WTC11 (cell line): ENCODE results near the gene PHB1. TPM values are rescaled to one million over a fixed set of nuclear protein-coding genes. Genes with fewer than 3 reads are reported as not detected.

Source experiments
- ATAC-seq: fragments of 200-7000 bp; cut with Tn5 transposase; 2 replicates; pipeline ENCODE4 v1.10.0; 2021; ENCODE audit warnings: mild to moderate bottlenecking, moderate library complexity
- Bru-seq: library from RNA; stranded (reverse); fragments of 400-500 nt; gene quantifications from one replicate; lab custom pipeline; 2021; lab: Mats Ljungman, UMichigan
- CTCF ChIA-PET: fragments of 300-600 bp; sonication (Branson Sonifier 250); formaldehyde crosslinking; loops from one replicate; lab custom pipeline; 2021; ENCODE audit warnings: antibody characterized with exemption; lab: Charles Lee
- POLR2A ChIA-PET: fragments of 350-600 bp; sonication (Branson Sonifier 250); formaldehyde crosslinking; loops from one replicate; lab custom pipeline; 2021; ENCODE audit warnings: antibody characterized with exemption; lab: Charles Lee
- DNase-seq: peaks from one replicate; pipeline ENCODE4 v3.0.0; 2021; ENCODE audit warnings: low spot score
- H3K27ac Mint-ChIP-seq: 2 replicates; pipeline ENCODE4 v1.8.0; 2021; ENCODE audit warnings: mixed read lengths
- H3K27me3 Mint-ChIP-seq: 2 replicates; pipeline ENCODE4 v1.8.0; 2021; ENCODE audit warnings: low read depth, mild to moderate bottlenecking, moderate library complexity, mixed read lengths
- H3K36me3 Mint-ChIP-seq: 2 replicates; pipeline ENCODE4 v1.8.0; 2021; ENCODE audit warnings: mixed read lengths
- H3K4me1 Mint-ChIP-seq: 2 replicates; pipeline ENCODE4 v1.8.0; 2022; ENCODE audit warnings: mixed read lengths
- H3K4me3 Mint-ChIP-seq: 2 replicates; pipeline ENCODE4 v1.8.0; 2021; ENCODE audit warnings: mild to moderate bottlenecking, moderate library complexity, mixed read lengths
- H3K9me3 Mint-ChIP-seq: 2 replicates; pipeline ENCODE4 v1.8.0; 2021; ENCODE audit warnings: mixed read lengths
- ATF1 ChIP-seq: sonication (generic); formaldehyde crosslinking; IDR thresholded peaks from 2 replicates; pipeline ENCODE4 v1.8.1; 2023; ENCODE audit warnings: mild to moderate bottlenecking, moderate library complexity, missing genetic modification reagents
- ELF4 ChIP-seq: sonication (generic); formaldehyde crosslinking; IDR thresholded peaks from 2 replicates; pipeline ENCODE4 v1.8.1; 2022; ENCODE audit warnings: low read depth, mild to moderate bottlenecking, moderate library complexity, missing genetic modification reagents
- FOXJ3 ChIP-seq: sonication (generic); formaldehyde crosslinking; IDR thresholded peaks from 2 replicates; pipeline ENCODE4 v1.9.0; 2021; ENCODE audit warnings: missing genetic modification reagents, mild to moderate bottlenecking, borderline replicate concordance
- HMGA2 ChIP-seq: fragments of 250-450 bp; sonication (Bioruptor Pico); IDR thresholded peaks from 2 replicates; pipeline ENCODE4 v1.4.0; 2021; ENCODE audit warnings: mild to moderate bottlenecking, moderate library complexity
- IRF2 ChIP-seq: sonication (generic); formaldehyde crosslinking; IDR thresholded peaks from 2 replicates; pipeline ENCODE4 v1.8.0; 2022; ENCODE audit warnings: low read depth, missing genetic modification reagents, borderline replicate concordance
- JAZF1 ChIP-seq: fragments of 250-450 bp; sonication (Bioruptor Pico); IDR thresholded peaks from 2 replicates; pipeline ENCODE4 v1.9.0; 2021; ENCODE audit warnings: moderate library complexity, mild to moderate bottlenecking, inconsistent platforms
- JUN ChIP-seq: sonication (generic); formaldehyde crosslinking; IDR thresholded peaks from 2 replicates; pipeline ENCODE4 v1.8.0; 2023; ENCODE audit warnings: mild to moderate bottlenecking, missing genetic modification reagents
- NFATC4 ChIP-seq: fragments of 250-450 bp; sonication (Bioruptor Pico); IDR thresholded peaks from 2 replicates; pipeline ENCODE4 v1.9.0; 2021; ENCODE audit warnings: mild to moderate bottlenecking
- NR2C2 ChIP-seq: sonication (generic); formaldehyde crosslinking; IDR thresholded peaks from 2 replicates; pipeline ENCODE4 v1.8.0; 2022; ENCODE audit warnings: mild to moderate bottlenecking, missing genetic modification reagents
- RELA ChIP-seq: sonication (generic); formaldehyde crosslinking; IDR thresholded peaks from 2 replicates; pipeline ENCODE4 v1.8.1; 2022; ENCODE audit warnings: missing genetic modification reagents, mild to moderate bottlenecking, borderline replicate concordance
- TCF7 ChIP-seq: sonication (generic); formaldehyde crosslinking; IDR thresholded peaks from 2 replicates; pipeline ENCODE4 v1.8.0; 2022; ENCODE audit warnings: mild to moderate bottlenecking, low read depth, missing genetic modification reagents, moderate library complexity
- TEAD1 ChIP-seq: sonication (generic); formaldehyde crosslinking; IDR thresholded peaks from 2 replicates; pipeline ENCODE4 v1.8.0; 2022; ENCODE audit warnings: mild to moderate bottlenecking, missing genetic modification reagents
- ZNF138 ChIP-seq: sonication (generic); formaldehyde crosslinking; conservative IDR thresholded peaks from 2 replicates; pipeline ENCODE4 v1.8.1; 2022; ENCODE audit warnings: mild to moderate bottlenecking, moderate library complexity, missing genetic modification reagents
- ZNF671 ChIP-seq: fragments of 250-450 bp; sonication (Bioruptor Pico); IDR thresholded peaks from 2 replicates; pipeline ENCODE4 v1.8.0; 2021; ENCODE audit warnings: mild to moderate bottlenecking
- long read RNA-seq, 3 experiments: library from RNA in 1 of 3; library from capped mRNA in 1 of 3; library from polyadenylated mRNA in 1 of 3; unstranded in 2 of 3; stranded (forward) in 1 of 3; transcript quantifications; one replicate each; pipeline ENCODE4 v2.0.0, GENCODE V29; 2021
- total RNA-seq: library from RNA; stranded (reverse); gene quantifications from 3 replicates; pipeline ENCODE4 v1.2.3, GENCODE V29; 2021
- TF ChIP-seq, protein P1 (sequence below): fragments of 250-450 bp; sonication (Bioruptor Pico); conservative IDR thresholded peaks from 2 replicates; pipeline ENCODE4 v1.9.0; 2021; ENCODE audit warnings: mild to moderate bottlenecking
- TF ChIP-seq, protein P2 (sequence below): sonication (generic); formaldehyde crosslinking; IDR thresholded peaks from 2 replicates; pipeline ENCODE4 v1.8.0; 2022; ENCODE audit warnings: mild to moderate bottlenecking, missing genetic modification reagents
- TF ChIP-seq, protein P3 (sequence below): fragments of 250-450 bp; sonication (Bioruptor Pico); IDR thresholded peaks from 2 replicates; pipeline ENCODE4 v1.9.0; 2021; ENCODE audit warnings: mild to moderate bottlenecking, borderline replicate concordance
- TF ChIP-seq, protein P4 (sequence below): fragments of 250-450 bp; sonication (Bioruptor Pico); IDR thresholded peaks from 2 replicates; pipeline ENCODE4 v1.9.0; 2021; ENCODE audit warnings: mild to moderate bottlenecking
- TF ChIP-seq, protein P5 (sequence below): sonication (generic); formaldehyde crosslinking; IDR thresholded peaks from 2 replicates; pipeline ENCODE4 v1.8.0; 2023; ENCODE audit warnings: mild to moderate bottlenecking, missing genetic modification reagents
- TF ChIP-seq, protein P6 (sequence below): sonication (generic); formaldehyde crosslinking; IDR thresholded peaks from 2 replicates; pipeline ENCODE4 v1.8.1; 2022; ENCODE audit warnings: missing genetic modification reagents, borderline replicate concordance

Gene PHB1
- total RNA-seq = 350 to 375 TPM (median 362 TPM) in 3 replicates
- percentile 91 among the genes with signal in this experiment for Bru-seq, nascent RNA
- long read RNA-seq, experiment 1, transcript PHB-214 (8 exons, 1,952 nt) = minor isoform, 20 of 1,054 reads
- long read RNA-seq, experiment 1, transcript PHB-215 (7 exons, 1,908 nt) = minor isoform, 37 of 1,054 reads
- long read RNA-seq, experiment 1, transcript PHB-201 (7 exons, 1,832 nt) = major isoform, 867 of 1,054 reads
- long read RNA-seq, experiment 1, partial matches to known transcripts = 92 of 1,054 reads
- long read RNA-seq, experiment 1, other reads (novel, unspliced or antisense) = 34 of 1,054 reads
- long read RNA-seq, experiment 2, transcript PHB-201 (7 exons, 1,832 nt) = major isoform, 277 of 500 reads
- long read RNA-seq, experiment 2, transcript PHB-211 (2 exons, 852 nt) = minor isoform, 13 of 500 reads
- long read RNA-seq, experiment 2, transcript PHB-215 (7 exons, 1,908 nt) = minor isoform, 11 of 500 reads
- long read RNA-seq, experiment 2, partial matches to known transcripts = 147 of 500 reads
- long read RNA-seq, experiment 2, other reads (novel, unspliced or antisense) = 48 of 500 reads
- long read RNA-seq, experiment 3, transcript PHB-201 (7 exons, 1,832 nt) = major isoform, 2,265 of 2,537 reads
- long read RNA-seq, experiment 3, transcript PHB-215 (7 exons, 1,908 nt) = minor isoform, 68 of 2,537 reads
- long read RNA-seq, experiment 3, transcript PHB-214 (8 exons, 1,952 nt) = minor isoform, 52 of 2,537 reads
- long read RNA-seq, experiment 3, partial matches to known transcripts = 78 of 2,537 reads
- long read RNA-seq, experiment 3, other reads (novel, unspliced or antisense) = 74 of 2,537 reads

DNA sequence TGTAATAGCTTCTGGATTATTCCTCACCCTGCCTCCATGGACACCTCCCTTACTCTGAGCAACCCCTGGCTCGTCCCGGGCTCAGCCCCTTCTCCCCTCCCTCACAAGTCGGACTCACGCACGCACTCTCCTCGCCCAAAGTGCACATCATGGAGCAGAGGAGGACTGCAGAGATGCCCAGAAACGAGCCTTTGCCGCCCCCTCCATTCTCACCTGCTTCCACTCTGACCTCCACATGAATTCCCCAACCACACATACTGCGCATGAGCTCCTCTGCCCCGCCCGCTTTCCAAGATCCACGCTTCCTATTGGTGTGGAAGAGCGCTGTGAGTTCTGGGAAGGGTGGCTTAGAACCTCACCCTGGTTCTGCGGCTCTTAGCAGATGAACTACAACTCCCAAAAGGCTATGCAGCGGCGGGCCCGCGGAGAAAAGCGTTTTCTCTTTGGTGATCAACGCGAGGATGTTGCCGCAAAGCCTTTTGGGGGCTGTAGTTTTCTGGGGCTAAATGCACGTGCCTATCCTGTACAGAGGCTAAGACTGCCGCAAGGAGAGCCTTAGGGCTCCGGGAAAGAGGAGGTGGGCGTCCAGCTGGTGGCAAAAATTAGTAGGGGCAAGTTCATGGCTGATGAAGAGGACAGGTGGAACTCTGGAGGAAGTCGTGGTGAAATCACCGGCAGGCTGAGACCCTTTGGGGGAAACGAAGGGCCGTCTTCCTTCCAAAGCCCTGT lies at the start of gene PHB1:
Gene PHB1, minus strand, starts transcription at position 261 of the 729 bp plus-strand sequence. CDS start 1,618 bp downstream, outside the sequence.
- H3K9me3 Mint-ChIP-seq = peaks cover 9% of the 10 kb centered on the region; the same call in 1 of the 2 replicates
- TF ChIP-seq, protein P1, sequence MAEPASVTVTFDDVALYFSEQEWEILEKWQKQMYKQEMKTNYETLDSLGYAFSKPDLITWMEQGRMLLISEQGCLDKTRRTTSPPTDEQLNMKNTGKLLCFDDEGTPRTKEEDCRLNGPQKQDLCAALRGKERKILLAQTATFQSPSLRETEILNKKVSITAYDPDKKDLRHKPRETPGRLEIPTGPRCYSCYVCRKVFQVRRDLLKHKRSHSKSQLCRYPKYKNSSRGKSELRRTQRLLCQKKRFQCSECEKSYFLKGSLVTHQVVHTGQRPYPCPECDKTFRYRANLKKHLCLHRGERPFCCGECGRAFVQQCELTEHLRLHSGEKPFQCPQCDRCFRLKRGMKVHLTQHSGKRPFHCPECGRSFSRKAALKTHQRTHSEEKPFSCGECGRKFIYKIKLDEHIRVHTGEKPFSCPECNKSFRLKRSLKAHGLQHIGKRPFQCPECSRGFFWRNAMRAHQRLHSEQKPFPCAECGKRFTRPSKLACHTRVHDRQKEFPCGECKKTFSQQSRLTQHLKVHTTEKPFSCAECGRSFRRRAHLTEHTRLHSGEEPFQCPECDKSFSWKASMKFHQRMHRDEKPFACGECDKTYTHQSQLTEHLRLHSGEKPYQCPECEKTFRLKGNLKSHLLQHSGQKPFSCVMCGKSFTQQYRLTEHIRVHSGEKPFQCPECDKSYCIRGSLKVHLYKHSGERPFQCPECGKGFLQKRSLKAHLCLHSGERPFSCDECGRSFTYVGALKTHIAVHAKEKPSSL (CRISPR knock-in tag) = no peak
- TF ChIP-seq NR2C2 (CRISPR knock-in tag) (no peak), FOXJ3 (CRISPR knock-in tag) (no peak), ZNF138 (CRISPR knock-in tag) (no peak), ATF1 (CRISPR knock-in tag) (no peak), TCF7 (CRISPR knock-in tag) (no peak), IRF2 (CRISPR knock-in tag) (no peak), ZNF671 (CRISPR knock-in tag) (no peak), RELA (no peak), ELF4 (CRISPR knock-in tag) (no peak), HMGA2 (CRISPR knock-in tag) (no peak), NFATC4 (no peak), JAZF1 (no peak), TEAD1 (CRISPR knock-in tag) (no peak), JUN (CRISPR knock-in tag) (no peak)
- TF ChIP-seq, protein P2, sequence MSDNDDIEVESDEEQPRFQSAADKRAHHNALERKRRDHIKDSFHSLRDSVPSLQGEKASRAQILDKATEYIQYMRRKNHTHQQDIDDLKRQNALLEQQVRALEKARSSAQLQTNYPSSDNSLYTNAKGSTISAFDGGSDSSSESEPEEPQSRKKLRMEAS (CRISPR knock-in tag) = peak; percentile 95
- TF ChIP-seq, protein P3, sequence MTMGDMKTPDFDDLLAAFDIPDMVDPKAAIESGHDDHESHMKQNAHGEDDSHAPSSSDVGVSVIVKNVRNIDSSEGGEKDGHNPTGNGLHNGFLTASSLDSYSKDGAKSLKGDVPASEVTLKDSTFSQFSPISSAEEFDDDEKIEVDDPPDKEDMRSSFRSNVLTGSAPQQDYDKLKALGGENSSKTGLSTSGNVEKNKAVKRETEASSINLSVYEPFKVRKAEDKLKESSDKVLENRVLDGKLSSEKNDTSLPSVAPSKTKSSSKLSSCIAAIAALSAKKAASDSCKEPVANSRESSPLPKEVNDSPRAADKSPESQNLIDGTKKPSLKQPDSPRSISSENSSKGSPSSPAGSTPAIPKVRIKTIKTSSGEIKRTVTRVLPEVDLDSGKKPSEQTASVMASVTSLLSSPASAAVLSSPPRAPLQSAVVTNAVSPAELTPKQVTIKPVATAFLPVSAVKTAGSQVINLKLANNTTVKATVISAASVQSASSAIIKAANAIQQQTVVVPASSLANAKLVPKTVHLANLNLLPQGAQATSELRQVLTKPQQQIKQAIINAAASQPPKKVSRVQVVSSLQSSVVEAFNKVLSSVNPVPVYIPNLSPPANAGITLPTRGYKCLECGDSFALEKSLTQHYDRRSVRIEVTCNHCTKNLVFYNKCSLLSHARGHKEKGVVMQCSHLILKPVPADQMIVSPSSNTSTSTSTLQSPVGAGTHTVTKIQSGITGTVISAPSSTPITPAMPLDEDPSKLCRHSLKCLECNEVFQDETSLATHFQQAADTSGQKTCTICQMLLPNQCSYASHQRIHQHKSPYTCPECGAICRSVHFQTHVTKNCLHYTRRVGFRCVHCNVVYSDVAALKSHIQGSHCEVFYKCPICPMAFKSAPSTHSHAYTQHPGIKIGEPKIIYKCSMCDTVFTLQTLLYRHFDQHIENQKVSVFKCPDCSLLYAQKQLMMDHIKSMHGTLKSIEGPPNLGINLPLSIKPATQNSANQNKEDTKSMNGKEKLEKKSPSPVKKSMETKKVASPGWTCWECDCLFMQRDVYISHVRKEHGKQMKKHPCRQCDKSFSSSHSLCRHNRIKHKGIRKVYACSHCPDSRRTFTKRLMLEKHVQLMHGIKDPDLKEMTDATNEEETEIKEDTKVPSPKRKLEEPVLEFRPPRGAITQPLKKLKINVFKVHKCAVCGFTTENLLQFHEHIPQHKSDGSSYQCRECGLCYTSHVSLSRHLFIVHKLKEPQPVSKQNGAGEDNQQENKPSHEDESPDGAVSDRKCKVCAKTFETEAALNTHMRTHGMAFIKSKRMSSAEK (CRISPR knock-in tag) = no peak
- TF ChIP-seq, protein P4, sequence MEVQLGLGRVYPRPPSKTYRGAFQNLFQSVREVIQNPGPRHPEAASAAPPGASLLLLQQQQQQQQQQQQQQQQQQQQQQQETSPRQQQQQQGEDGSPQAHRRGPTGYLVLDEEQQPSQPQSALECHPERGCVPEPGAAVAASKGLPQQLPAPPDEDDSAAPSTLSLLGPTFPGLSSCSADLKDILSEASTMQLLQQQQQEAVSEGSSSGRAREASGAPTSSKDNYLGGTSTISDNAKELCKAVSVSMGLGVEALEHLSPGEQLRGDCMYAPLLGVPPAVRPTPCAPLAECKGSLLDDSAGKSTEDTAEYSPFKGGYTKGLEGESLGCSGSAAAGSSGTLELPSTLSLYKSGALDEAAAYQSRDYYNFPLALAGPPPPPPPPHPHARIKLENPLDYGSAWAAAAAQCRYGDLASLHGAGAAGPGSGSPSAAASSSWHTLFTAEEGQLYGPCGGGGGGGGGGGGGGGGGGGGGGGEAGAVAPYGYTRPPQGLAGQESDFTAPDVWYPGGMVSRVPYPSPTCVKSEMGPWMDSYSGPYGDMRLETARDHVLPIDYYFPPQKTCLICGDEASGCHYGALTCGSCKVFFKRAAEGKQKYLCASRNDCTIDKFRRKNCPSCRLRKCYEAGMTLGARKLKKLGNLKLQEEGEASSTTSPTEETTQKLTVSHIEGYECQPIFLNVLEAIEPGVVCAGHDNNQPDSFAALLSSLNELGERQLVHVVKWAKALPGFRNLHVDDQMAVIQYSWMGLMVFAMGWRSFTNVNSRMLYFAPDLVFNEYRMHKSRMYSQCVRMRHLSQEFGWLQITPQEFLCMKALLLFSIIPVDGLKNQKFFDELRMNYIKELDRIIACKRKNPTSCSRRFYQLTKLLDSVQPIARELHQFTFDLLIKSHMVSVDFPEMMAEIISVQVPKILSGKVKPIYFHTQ (CRISPR knock-in tag) = no peak
- TF ChIP-seq, protein P5, sequence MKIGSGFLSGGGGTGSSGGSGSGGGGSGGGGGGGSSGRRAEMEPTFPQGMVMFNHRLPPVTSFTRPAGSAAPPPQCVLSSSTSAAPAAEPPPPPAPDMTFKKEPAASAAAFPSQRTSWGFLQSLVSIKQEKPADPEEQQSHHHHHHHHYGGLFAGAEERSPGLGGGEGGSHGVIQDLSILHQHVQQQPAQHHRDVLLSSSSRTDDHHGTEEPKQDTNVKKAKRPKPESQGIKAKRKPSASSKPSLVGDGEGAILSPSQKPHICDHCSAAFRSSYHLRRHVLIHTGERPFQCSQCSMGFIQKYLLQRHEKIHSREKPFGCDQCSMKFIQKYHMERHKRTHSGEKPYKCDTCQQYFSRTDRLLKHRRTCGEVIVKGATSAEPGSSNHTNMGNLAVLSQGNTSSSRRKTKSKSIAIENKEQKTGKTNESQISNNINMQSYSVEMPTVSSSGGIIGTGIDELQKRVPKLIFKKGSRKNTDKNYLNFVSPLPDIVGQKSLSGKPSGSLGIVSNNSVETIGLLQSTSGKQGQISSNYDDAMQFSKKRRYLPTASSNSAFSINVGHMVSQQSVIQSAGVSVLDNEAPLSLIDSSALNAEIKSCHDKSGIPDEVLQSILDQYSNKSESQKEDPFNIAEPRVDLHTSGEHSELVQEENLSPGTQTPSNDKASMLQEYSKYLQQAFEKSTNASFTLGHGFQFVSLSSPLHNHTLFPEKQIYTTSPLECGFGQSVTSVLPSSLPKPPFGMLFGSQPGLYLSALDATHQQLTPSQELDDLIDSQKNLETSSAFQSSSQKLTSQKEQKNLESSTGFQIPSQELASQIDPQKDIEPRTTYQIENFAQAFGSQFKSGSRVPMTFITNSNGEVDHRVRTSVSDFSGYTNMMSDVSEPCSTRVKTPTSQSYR (CRISPR knock-in tag) = no peak
- TF ChIP-seq, protein P6, sequence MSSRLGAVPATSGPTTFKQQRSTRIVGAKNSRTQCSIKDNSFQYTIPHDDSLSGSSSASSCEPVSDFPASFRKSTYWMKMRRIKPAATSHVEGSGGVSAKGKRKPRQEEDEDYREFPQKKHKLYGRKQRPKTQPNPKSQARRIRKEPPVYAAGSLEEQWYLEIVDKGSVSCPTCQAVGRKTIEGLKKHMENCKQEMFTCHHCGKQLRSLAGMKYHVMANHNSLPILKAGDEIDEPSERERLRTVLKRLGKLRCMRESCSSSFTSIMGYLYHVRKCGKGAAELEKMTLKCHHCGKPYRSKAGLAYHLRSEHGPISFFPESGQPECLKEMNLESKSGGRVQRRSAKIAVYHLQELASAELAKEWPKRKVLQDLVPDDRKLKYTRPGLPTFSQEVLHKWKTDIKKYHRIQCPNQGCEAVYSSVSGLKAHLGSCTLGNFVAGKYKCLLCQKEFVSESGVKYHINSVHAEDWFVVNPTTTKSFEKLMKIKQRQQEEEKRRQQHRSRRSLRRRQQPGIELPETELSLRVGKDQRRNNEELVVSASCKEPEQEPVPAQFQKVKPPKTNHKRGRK (CRISPR knock-in tag) = no peak

More for the DNA sequence above, at the start of gene PHB1:
- POLR2A ChIA-PET = interaction anchor here (0.6 kb wide), 1 partner anchor 63 kb away, joined by 3 read pairs; no protein-coding TSS in a partner anchor
- peak; percentile 99 for ATAC-seq
- CTCF ChIA-PET = interaction anchor here (0.7 to 2.9 kb wide), 15 partner anchors 11 to 153 kb away, joined by 3 to 49 read pairs (median 5); partner anchors contain the start of gene NGFR
- DNase-seq = peak; percentile 96
- Mint-ChIP-seq H3K4me1 (0 out of 2 replicates have a peak, but pooled peaks cover 8% of the 10 kb centered on the region), H3K27ac (peak within 1 kb of the TSS; percentile 94), H3K27me3 (peaks cover 8% of the 10 kb centered on the region; the same call in 1 of the 2 replicates), H3K4me3 (peak within 1 kb of the TSS; percentile 100), H3K36me3 (peaks cover 35% of the 10 kb centered on the region)
